HAP-1 (cell line): Measurements from ENCODE around the gene TFAP2A.

ENCODE experiments used
- DNase-seq, 2 experiments: peaks; one replicate each; pipeline ENCODE4 v3.0.0-alpha.2; 2016 to 2020; ENCODE audit warnings: low spot score in 2 of 2
- H3K27me3 ChIP-seq: fragments of 250-450 bp; sonication (Bioruptor Pico); 2 replicates; pipeline ENCODE4 v1.5.1; 2020; ENCODE audit warnings: low read depth, mild to moderate bottlenecking, moderate library complexity
- H3K36me3 ChIP-seq: fragments of 250-450 bp; sonication (Bioruptor Pico); replicated peaks from 2 replicates; pipeline ENCODE4 v1.5.1; 2020; ENCODE audit warnings: mild to moderate bottlenecking
- H3K4me1 ChIP-seq: fragments of 250-450 bp; sonication (Bioruptor Pico); 2 replicates; pipeline ENCODE4 v1.5.1; 2020; ENCODE audit warnings: mild to moderate bottlenecking
- H3K4me3 ChIP-seq: fragments of 250-450 bp; sonication (Bioruptor Pico); 2 replicates; pipeline ENCODE4 v1.5.1; 2020; ENCODE audit warnings: mild to moderate bottlenecking, moderate library complexity
- H3K9me3 ChIP-seq: fragments of 250-450 bp; sonication (Bioruptor Pico); 2 replicates; pipeline ENCODE4 v1.5.1; 2020; ENCODE audit warnings: mild to moderate bottlenecking, moderate library complexity
- in situ Hi-C: fragments of 300-500 bp; cut with MboI; formaldehyde crosslinking; loops from 3 replicates; pipeline ENCODE4 v1.14.3; 2020; ENCODE audit warnings: low sequenced_read_pairs, inconsistent platforms, mixed read lengths

The TFAP2A gene

DNA sequence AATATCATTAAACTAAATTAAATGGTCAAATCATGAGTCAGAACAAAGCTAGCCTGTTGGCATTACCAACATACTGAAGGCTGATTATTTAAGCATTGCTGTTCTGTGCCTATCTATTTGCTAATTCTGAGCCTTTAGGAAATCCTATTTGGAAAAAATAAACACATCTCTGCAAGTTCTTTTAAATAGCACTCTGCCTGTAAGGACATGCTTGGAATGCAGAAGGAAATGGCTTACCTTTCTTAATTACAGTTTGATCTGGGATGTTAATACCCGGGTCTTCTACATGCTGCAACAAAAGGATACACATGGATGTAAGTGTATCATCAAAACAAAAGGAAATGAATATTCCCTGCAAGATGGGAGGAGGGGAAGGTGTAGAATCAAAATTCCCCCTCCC lies 8.3 kb downstream of the TFAP2A start:
- in situ Hi-C loops, result no loop called here
- no peaks in the 10 kb centered on the region for H3K27me3 ChIP-seq
- peaks cover 3% of the 10 kb centered on the region; the same call in 1 of the 2 replicates for H3K9me3 ChIP-seq
- peaks cover 48% of the 10 kb centered on the region for H3K4me1 ChIP-seq
- no peak for DNase-seq
- no peak overlapping the region for H3K4me3 ChIP-seq
- peaks cover 18% of the 10 kb centered on the region for H3K36me3 ChIP-seq

GRCh38 chr6:10405513-10405900 lies 9.4 kb downstream of the TFAP2A start:
- Histone ChIP-seq H3K27me3 (no peaks in the 10 kb centered on the region), H3K4me1 (peaks cover 48% of the 10 kb centered on the region), H3K9me3 (peaks cover under 1% of the 10 kb centered on the region; the same call in 1 of the 2 replicates), H3K36me3 (peaks cover 18% of the 10 kb centered on the region), H3K4me3 (peak overlapping the region; percentile 35)
- in situ Hi-C loops, result no loop called here
- no peak for DNase-seq

DNA sequence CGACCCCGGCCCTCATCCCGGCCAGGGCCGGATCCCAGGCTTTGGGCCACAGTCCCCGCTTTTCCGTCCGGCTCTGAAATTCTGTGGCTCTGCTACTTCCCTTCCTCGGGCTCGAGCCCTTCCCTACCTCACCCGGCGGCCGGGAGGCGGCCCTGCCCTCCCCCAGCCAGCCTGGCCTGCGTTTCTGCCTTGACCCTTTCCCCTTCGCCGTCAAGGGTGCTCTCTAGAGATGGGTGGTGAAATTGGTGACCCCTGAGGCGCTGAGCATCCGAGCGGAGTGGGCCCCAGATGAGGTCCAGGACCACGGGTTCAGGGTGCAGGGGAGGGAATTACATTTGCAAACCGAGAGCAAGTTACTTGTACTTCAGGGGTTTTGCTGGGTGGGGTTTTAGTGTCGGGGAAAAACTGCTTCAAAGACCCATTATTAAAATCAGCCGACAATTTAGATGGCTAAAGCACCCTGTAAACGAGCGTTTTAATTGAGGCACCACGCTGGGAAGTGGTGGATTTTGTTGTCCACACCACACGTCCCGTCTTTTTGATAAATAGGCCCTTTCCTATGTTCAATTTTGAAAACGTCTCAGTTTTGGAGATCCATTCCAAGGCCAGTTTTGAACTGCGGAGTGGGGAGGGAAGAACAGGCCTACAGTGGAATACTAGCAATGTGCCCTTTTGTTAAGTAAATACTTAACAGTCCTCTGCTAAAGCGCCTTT lies 9.9 kb downstream of the TFAP2A start:
- H3K9me3 ChIP-seq, result no peaks in the 10 kb centered on the region
- H3K4me3 ChIP-seq, result peak overlapping the region; percentile 35
- in situ Hi-C loops, result no loop called here
- peaks cover 48% of the 10 kb centered on the region for H3K4me1 ChIP-seq
- peaks cover 18% of the 10 kb centered on the region for H3K36me3 ChIP-seq
- DNase-seq, result no peak
- H3K27me3 ChIP-seq, result no peaks in the 10 kb centered on the region

- in situ Hi-C loops, result no loop called here
- DNase-seq, result peak; percentile 94 to 96
- Histone ChIP-seq H3K4me3 (peak overlapping the region; percentile 37), H3K36me3 (peaks cover 16% of the 10 kb centered on the region), H3K4me1 (peaks cover 48% of the 10 kb centered on the region), H3K9me3 (no peaks in the 10 kb centered on the region), H3K27me3 (no peaks in the 10 kb centered on the region)
Measured at GRCh38 chr6:10404107-10404798, 10.6 kb downstream of the TFAP2A start.

DNA sequence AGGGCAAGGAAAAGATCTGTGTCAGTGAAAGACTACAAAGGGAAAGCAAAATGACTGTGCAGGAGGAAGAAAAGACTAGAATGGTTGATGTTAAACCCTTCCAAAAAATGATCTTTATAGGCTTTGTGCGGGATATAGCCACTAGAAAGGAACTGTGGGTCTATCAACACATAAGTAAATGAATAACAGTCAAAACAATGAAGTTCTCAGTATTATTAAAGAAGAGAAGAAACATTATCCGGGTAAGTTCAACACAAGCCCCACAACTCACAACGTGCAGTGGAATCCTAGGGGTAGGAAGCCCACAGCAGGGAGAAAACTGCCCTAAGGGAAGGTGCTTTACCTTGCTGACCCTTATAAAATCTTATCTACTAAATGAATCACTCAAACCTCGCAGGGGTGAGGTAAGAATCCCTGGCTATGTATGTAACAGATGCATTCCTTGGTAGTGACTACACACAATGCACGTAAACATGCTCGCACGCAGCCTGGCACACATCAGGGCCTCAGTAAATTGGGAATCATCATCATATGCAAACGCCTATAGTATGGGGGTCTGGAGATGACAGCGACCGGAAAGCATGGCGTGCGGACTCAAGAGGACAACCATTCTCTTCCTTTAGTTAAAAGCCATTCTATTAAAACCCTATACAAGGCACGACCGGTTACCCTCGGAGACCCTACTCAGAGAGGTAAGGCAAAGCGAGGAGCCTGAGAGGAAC lies 11.3 kb downstream of the TFAP2A start:
- no peaks in the 10 kb centered on the region for H3K9me3 ChIP-seq
- peaks cover 16% of the 10 kb centered on the region for H3K36me3 ChIP-seq
- H3K4me1 ChIP-seq, result peaks cover 48% of the 10 kb centered on the region
- no peak for DNase-seq
- peak overlapping the region; percentile 37 for H3K4me3 ChIP-seq
- in situ Hi-C loops, result no loop called here
- no peaks in the 10 kb centered on the region for H3K27me3 ChIP-seq

GRCh38 chr6:10402648-10403311 lies 12.1 kb downstream of the TFAP2A start:
- Histone ChIP-seq H3K9me3 (no peaks in the 10 kb centered on the region), H3K4me1 (peaks cover 41% of the 10 kb centered on the region), H3K36me3 (peaks cover 16% of the 10 kb centered on the region), H3K4me3 (no peak overlapping the region), H3K27me3 (no peaks in the 10 kb centered on the region)
- in situ Hi-C loops, result no loop called here
- no peak for DNase-seq

GRCh38 chr6:10401632-10402223 lies 13.1 kb downstream of the TFAP2A start:
- no peak for DNase-seq
- in situ Hi-C loops, result no loop called here
- Histone ChIP-seq H3K27me3 (no peaks in the 10 kb centered on the region), H3K4me1 (peaks cover 34% of the 10 kb centered on the region), H3K36me3 (peaks cover 16% of the 10 kb centered on the region), H3K9me3 (no peaks in the 10 kb centered on the region), H3K4me3 (no peak overlapping the region)

DNA sequence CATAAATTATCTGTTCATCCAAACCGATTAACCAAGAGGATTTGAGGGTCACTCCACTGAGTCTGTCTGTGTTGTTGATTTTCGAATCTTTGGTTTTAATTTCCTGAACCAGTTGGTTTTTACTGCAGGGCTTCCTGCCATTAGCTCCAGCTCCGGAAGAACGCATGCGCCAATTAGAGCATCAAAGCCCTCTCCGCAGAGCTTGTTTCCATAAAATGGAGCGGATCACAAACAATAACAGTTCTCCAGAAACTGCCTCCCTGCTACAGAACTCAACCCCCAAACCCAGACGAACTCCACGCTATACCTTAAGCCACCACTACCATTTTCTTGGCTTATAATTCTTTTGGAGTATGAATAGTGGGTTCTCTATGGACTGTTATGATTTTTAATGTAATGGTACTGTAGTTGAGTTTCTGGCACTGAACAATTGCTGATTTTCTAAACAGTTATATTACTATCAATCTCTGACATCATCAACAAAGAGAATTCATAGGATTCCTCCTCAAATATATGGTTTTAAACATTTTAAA lies 13.8 kb downstream of the TFAP2A start:
- Histone ChIP-seq H3K4me1 (peaks cover 31% of the 10 kb centered on the region), H3K9me3 (no peaks in the 10 kb centered on the region), H3K36me3 (peaks cover 10% of the 10 kb centered on the region), H3K4me3 (no peak overlapping the region), H3K27me3 (no peaks in the 10 kb centered on the region)
- no peak for DNase-seq
- in situ Hi-C loops, result no loop called here

DNA sequence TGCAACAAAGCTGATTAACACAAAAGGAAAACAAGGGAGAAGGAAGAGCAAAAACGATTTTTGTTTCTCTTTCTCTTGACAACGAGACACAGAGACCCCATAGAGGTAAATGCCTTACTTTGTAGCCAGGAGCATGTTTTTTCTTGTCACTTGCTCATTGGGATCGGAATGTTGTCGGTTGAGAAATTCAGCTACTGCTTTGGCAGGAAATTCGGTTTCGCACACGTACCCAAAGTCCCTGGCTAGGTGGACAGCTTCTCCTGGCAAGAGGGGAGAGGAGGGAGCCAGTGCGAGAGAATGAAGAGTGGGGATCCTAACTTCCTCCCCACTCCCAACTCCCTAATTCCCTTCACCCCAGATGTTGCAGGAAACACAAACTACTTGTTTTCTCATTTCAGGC lies 14.5 kb downstream of the TFAP2A start:
- H3K9me3 ChIP-seq, result no peaks in the 10 kb centered on the region
- H3K4me1 ChIP-seq, result peaks cover 29% of the 10 kb centered on the region
- H3K27me3 ChIP-seq, result no peaks in the 10 kb centered on the region
- DNase-seq, result no peak
- H3K36me3 ChIP-seq, result peaks cover 8% of the 10 kb centered on the region
- no peak overlapping the region for H3K4me3 ChIP-seq
- in situ Hi-C loops, result no loop called here

GRCh38 chr6:10399451-10399850 lies 15.4 kb downstream of the TFAP2A start:
- in situ Hi-C loops, result no loop called here
- Histone ChIP-seq H3K9me3 (no peaks in the 10 kb centered on the region), H3K4me1 (peaks cover 26% of the 10 kb centered on the region), H3K4me3 (no peak overlapping the region), H3K27me3 (no peaks in the 10 kb centered on the region), H3K36me3 (peaks cover 8% of the 10 kb centered on the region)
- DNase-seq, result no peak

DNA sequence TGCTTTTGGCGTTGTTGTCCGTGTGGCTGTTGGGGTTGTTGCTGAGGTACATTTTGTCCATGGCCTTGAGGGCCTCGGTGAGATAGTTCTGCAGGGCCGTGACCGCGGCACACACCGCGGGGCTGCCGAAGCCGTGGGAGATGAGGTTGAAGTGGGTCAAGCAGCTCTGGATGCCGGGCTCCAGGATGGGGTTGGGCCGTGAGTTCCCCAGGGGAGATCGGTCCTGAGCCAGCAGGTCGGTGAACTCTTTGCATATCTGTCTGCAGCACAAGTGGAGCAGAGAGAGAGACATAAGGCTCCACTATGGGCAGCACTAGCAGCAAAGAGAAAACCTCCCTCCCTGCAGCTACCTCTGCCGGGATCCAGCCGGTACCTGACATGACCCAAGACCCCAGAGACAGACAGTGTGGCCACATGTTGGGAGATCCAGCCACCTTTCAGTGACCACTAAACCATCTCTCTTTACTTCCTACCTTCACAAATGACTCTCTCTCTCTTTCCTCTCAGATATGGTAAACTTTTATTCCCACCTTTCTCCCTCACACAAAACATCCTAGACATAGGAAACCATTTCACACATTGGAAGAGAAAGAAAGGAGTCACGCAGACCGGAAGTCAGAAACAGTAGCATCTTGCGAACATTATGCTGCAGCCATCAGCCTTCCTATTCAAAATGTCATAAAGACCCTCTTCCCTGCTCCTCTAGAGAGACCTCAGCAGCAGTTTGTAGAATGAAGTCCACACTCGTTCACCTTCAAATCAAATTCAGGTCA lies 16.2 kb downstream of the TFAP2A start:
- DNase-seq, result no peak
- Histone ChIP-seq H3K36me3 (peaks cover 8% of the 10 kb centered on the region), H3K27me3 (no peaks in the 10 kb centered on the region), H3K9me3 (no peaks in the 10 kb centered on the region), H3K4me3 (no peak overlapping the region), H3K4me1 (peaks cover 30% of the 10 kb centered on the region)
- in situ Hi-C loops, result no loop called here

GRCh38 chr6:10397756-10398445 lies 17.0 kb downstream of the TFAP2A start:
- no peak overlapping the region for H3K4me3 ChIP-seq
- in situ Hi-C loops, result no loop called here

More at GRCh38 chr6:10397756-10398445, 17.0 kb downstream of the TFAP2A start:
- Histone ChIP-seq H3K27me3 (no peaks in the 10 kb centered on the region), H3K9me3 (no peaks in the 10 kb centered on the region), H3K4me1 (peaks cover 24% of the 10 kb centered on the region), H3K36me3 (peaks cover 8% of the 10 kb centered on the region)
- DNase-seq, result no peak
